ENCODE results near the gene APEX1.
"Not testable (repeated sequence)": the region's sequence is repeated elsewhere in the genome, so short reads cannot be mapped to it uniquely, and the experiment has no call there.

- not testable (repeated sequence) for TF ChIP-seq CTCF (IDR thresholded peaks at IDR 0.05; ENCODE audit: borderline replicate concordance, extremely low read depth, low read length, poor library complexity, severe bottlenecking); EZH2 (IDR thresholded peaks at IDR 0.05; ENCODE audit: borderline replicate concordance, low read depth, low read length, severe bottlenecking)
Observed at GRCh38 chr14:20506276-20506675, 51.2 kb downstream of the APEX1 start.
